IMR-90 (cell line): ENCODE results near the gene EPHA2. TPM values are rescaled to one million over a fixed set of nuclear protein-coding genes. Genes with fewer than 3 reads are reported as not detected.
"Not testable (repeated sequence)": the region's sequence is repeated elsewhere in the genome, so short reads cannot be mapped to it uniquely, and the experiment has no call there.

ENCODE experiments used
- ATAC-seq: fragments of 200-7000 bp; cut with Tn5 transposase; 2 replicates; pipeline ENCODE4 v1.9.1; 2020; ENCODE audit warnings: low read depth, mild to moderate bottlenecking, moderate library complexity
- BruUV-seq: library from RNA; stranded (reverse); fragments of 400-500 nt; replicated peaks from 2 replicates; lab custom pipeline; 2021; lab: Mats Ljungman, UMichigan
- CTCF ChIA-PET: fragments of 300-600 bp; formaldehyde crosslinking; extraction: SDS; loops from one replicate; lab custom pipeline; 2021; ENCODE audit warnings: antibody characterized with exemption; lab: Yijun Ruan, JAX
- POLR2A ChIA-PET: fragments of 300-600 bp; sonication (Branson Sonifier 250); formaldehyde crosslinking; loops from one replicate; lab custom pipeline; 2022; ENCODE audit warnings: antibody characterized with exemption; ENCODE audit not compliant: unreplicated experiment; lab: Charles Lee
- DNase-seq: peaks from one replicate; pipeline ENCODE4 v3.0.0; 2013
- H2AFZ ChIP-seq: replicated peaks from 2 replicates; pipeline ENCODE3; 2013; ENCODE audit warnings: low read length, mild to moderate bottlenecking; ENCODE audit not compliant: poor library complexity
- H2AK5ac ChIP-seq: 2 replicates; pipeline ENCODE4 v1.6.1; 2013; ENCODE audit warnings: low read depth, low read length, inconsistent platforms
- H2AK9ac ChIP-seq: replicated peaks from 2 replicates; pipeline ENCODE3; 2013; ENCODE audit warnings: mild to moderate bottlenecking, low read depth, low read length, moderate library complexity; ENCODE audit not compliant: poor library complexity
- H2BK120ac ChIP-seq: 2 replicates; pipeline ENCODE4 v1.6.1; 2013; ENCODE audit warnings: low read depth, low read length, inconsistent platforms
- H2BK15ac ChIP-seq: 3 replicates; pipeline ENCODE4 v1.6.1; 2013; ENCODE audit warnings: low read depth, low read length, inconsistent platforms
- H2BK20ac ChIP-seq: 2 replicates; pipeline ENCODE4 v1.6.1; 2013; ENCODE audit warnings: low read depth, mild to moderate bottlenecking, inconsistent platforms, low read length, moderate library complexity
- H2BK5ac ChIP-seq: 2 replicates; pipeline ENCODE4 v1.6.1; 2013; ENCODE audit warnings: mild to moderate bottlenecking, low read depth, low read length, inconsistent platforms; ENCODE audit not compliant: poor library complexity, severe bottlenecking
- H3K14ac ChIP-seq: replicated peaks from 2 replicates; pipeline ENCODE4 v1.6.1; 2013; ENCODE audit warnings: low read depth, low read length, inconsistent platforms
- H3K18ac ChIP-seq: 2 replicates; pipeline ENCODE4 v1.6.1; 2013; ENCODE audit warnings: low read depth, low read length, control low read depth
- H3K23ac ChIP-seq: 2 replicates; pipeline ENCODE4 v1.6.1; 2013; ENCODE audit warnings: low read depth, low read length, inconsistent platforms
- H3K27ac ChIP-seq: 2 replicates; pipeline ENCODE4 v1.5.1; 2013; ENCODE audit warnings: mild to moderate bottlenecking, control low read depth, low read length; ENCODE audit not compliant: insufficient read depth
- H3K27me3 ChIP-seq: 2 replicates; pipeline ENCODE4 v1.6.1; 2013; ENCODE audit warnings: low read length; ENCODE audit not compliant: control insufficient read depth, insufficient read depth
- H3K36me3 ChIP-seq: 2 replicates; pipeline ENCODE4 v1.6.1; 2013; ENCODE audit warnings: low read length, mixed read lengths; ENCODE audit not compliant: control insufficient read depth, insufficient read depth
- H3K4ac ChIP-seq: 2 replicates; pipeline ENCODE4 v1.6.1; 2013; ENCODE audit warnings: low read depth, low read length, inconsistent platforms
- H3K4me1 ChIP-seq: 2 replicates; pipeline ENCODE4 v1.6.1; 2013; ENCODE audit warnings: low read length, mixed read lengths; ENCODE audit not compliant: control insufficient read depth, insufficient read depth
- H3K4me2 ChIP-seq: 2 replicates; pipeline ENCODE4 v1.6.1; 2013; ENCODE audit warnings: low read depth, mild to moderate bottlenecking, control low read depth, low read length, moderate library complexity
- H3K4me3 ChIP-seq: 2 replicates; pipeline ENCODE4 v1.5.1; 2013; ENCODE audit warnings: low read depth, mild to moderate bottlenecking, control low read depth, low read length, moderate library complexity; ENCODE audit not compliant: insufficient read depth
- H3K56ac ChIP-seq: 2 replicates; pipeline ENCODE4 v1.6.1; 2013; ENCODE audit warnings: low read length, inconsistent platforms; ENCODE audit not compliant: insufficient read depth; ENCODE audit errors: extremely low read depth
- H3K79me1 ChIP-seq, 2 experiments: 2 replicates each; pipeline ENCODE4 v1.6.1; 2013; ENCODE audit warnings: low read length in 2 of 2, inconsistent platforms in 1 of 2, low read depth in 1 of 2
- H3K9ac ChIP-seq: 2 replicates; pipeline ENCODE4 v1.6.1; 2013; ENCODE audit warnings: low read depth, low read length, control low read depth
- H3K9me1 ChIP-seq: 2 replicates; pipeline ENCODE4 v1.6.1; 2013; ENCODE audit warnings: low read length, inconsistent platforms; ENCODE audit not compliant: insufficient read depth
- H3K9me3 ChIP-seq: 2 replicates; pipeline ENCODE4 v1.6.1; 2013; ENCODE audit warnings: low read length; ENCODE audit not compliant: control insufficient read depth, insufficient read depth
- H4K20me1 ChIP-seq: 2 replicates; pipeline ENCODE4 v1.6.1; 2013; ENCODE audit warnings: low read length, inconsistent platforms; ENCODE audit not compliant: insufficient read depth
- H4K5ac ChIP-seq: 2 replicates; pipeline ENCODE4 v1.6.1; 2013; ENCODE audit warnings: mild to moderate bottlenecking, low read depth, low read length, control low read depth
- H4K8ac ChIP-seq, 2 experiments: 2 replicates each; pipeline ENCODE4 v1.6.1; 2013; ENCODE audit warnings: low read depth in 2 of 2, low read length in 2 of 2, control low read depth in 1 of 2, inconsistent platforms in 1 of 2
- H4K91ac ChIP-seq: 2 replicates; pipeline ENCODE4 v1.6.1; 2013; ENCODE audit warnings: low read depth, low read length, inconsistent platforms; ENCODE audit not compliant: insufficient read depth
- CEBPB ChIP-seq: IDR thresholded peaks from 2 replicates; pipeline ENCODE4 v1.6.1; 2012; ENCODE audit warnings: low read depth, low read length, improper control_type of control experiment
- RAD21 ChIP-seq: IDR thresholded peaks from 2 replicates; pipeline ENCODE4 v1.6.1; 2012; ENCODE audit warnings: low read length, improper control_type of control experiment
- RFX5 ChIP-seq: IDR thresholded peaks from 2 replicates; pipeline ENCODE4 v1.8.0; 2012; ENCODE audit warnings: low read depth, mild to moderate bottlenecking, low read length, moderate library complexity
- SMC3 ChIP-seq: fragments of 150-350 bp; IDR thresholded peaks from 2 replicates; pipeline ENCODE4 v1.6.1; 2016; ENCODE audit warnings: low read depth, mild to moderate bottlenecking, antibody characterized with exemption, low read length, moderate library complexity
- WGBS, 2 experiments: methylation state at CpG; one replicate each; pipeline versions ENCODE4 v1.1.5 to v1.1.7; 2013; ENCODE audit warnings: missing lambda C conversion rate in 2 of 2; ENCODE audit not compliant: insufficient read length in 1 of 2; ENCODE audit errors: extremely low coverage in 2 of 2; 5-methylcytosine and 5-hydroxymethylcytosine counted together
- dilution Hi-C: fragments of 300-500 bp; cut with HindIII; formaldehyde crosslinking; loops from one replicate; pipeline ENCODE4 v1.14.3; 2018; ENCODE audit warnings: low sequenced_read_pairs; ENCODE audit not compliant: unreplicated experiment
- in situ Hi-C: fragments of 300-500 bp; cut with MboI; formaldehyde crosslinking; loops from 3 replicates; pipeline ENCODE4 v1.14.3; 2019; ENCODE audit warnings: low sequenced_read_pairs, inconsistent platforms, mixed read lengths
- intact Hi-C: fragments of 100-400 bp; cut with micrococcal nuclease; formaldehyde crosslinking; loops from 2 replicates; pipeline ENCODE4 v1.10.0; 2022
- polyA plus RNA-seq, 3 experiments: library from polyadenylated mRNA; depleted of rRNA; stranded (reverse); fragments of >200 nt; gene quantifications; 2 replicates each; pipeline ENCODE4 v1.2.3, GENCODE V29; 2012; ENCODE audit warnings: low replicate concordance in 1 of 3
- total RNA-seq: library from RNA; depleted of rRNA; stranded (reverse); fragments of >200 nt; gene quantifications from 2 replicates; pipeline ENCODE4 v1.2.3, GENCODE V29; 2012

EPHA2 gene
- total and polyA plus RNA-seq, 2 of the 4 experiments (the other 2 are of a cell fraction): 24.0 to 72.6 TPM

- no peak for TF ChIP-seq SMC3
- peak; percentile 86 for TF ChIP-seq CEBPB
- no peak; the same call in none of the 2 replicates for TF ChIP-seq RAD21
- TF ChIP-seq RFX5: no peak
Observed at GRCh38 chr1:16164213-16165072, 8.6 kb upstream of the EPHA2 start (continued).

- H3K9ac ChIP-seq, H3K79me1 ChIP-seq, H3K36me3 ChIP-seq, dilution Hi-C loops, H3K4me1 ChIP-seq, DNase-seq, H2BK15ac ChIP-seq, H3K23ac ChIP-seq, H3K4me3 ChIP-seq, BruUV-seq, ATAC-seq, H4K20me1 ChIP-seq, in situ Hi-C loops, intact Hi-C loops, H3K9me1 ChIP-seq, H3K56ac ChIP-seq, H3K9me3 ChIP-seq, H3K27me3 ChIP-seq: not testable (repeated sequence)
- Histone ChIP-seq H3K4ac (peak overlapping the region; percentile 80; the same call in 1 of the 2 replicates), H4K8ac (peak overlapping the region in 1 of 2 experiments; percentile 65; a peak in 1 of 4 replicates), H2BK5ac (peak overlapping the region; percentile 63), H2AK9ac (peak overlapping the region; percentile 35), H2AFZ (peak overlapping the region; percentile 61), H2BK20ac (peak overlapping the region; percentile 68; the same call in 1 of the 2 replicates), H3K4me2 (peak overlapping the region; percentile 33), H2BK120ac (peak overlapping the region; percentile 64; the same call in 1 of the 2 replicates), H3K18ac (0 out of 2 replicates have a peak overlapping the region, but pooled peaks have one; percentile 20), H4K5ac (peak overlapping the region; percentile 40; the same call in 1 of the 2 replicates), H3K27ac (0 out of 2 replicates have a peak overlapping the region, but pooled peaks have one; percentile 13), H4K91ac (0 out of 2 replicates have a peak overlapping the region, but pooled peaks have one; percentile 42), H2AK5ac (peak overlapping the region; percentile 72), H3K14ac (0 out of 2 replicates have a peak overlapping the region, but pooled peaks have one; percentile 51)
- no CpG with 5 or more reads among the region's 12 CpGs for WGBS, 2 experiments
- ChIA-PET CTCF (interaction anchor here (0.5 to 1.0 kb wide), 2 partner anchors 9 to 81 kb away, joined by 3 to 7 read pairs; no protein-coding TSS in a partner anchor), POLR2A (interaction anchor here (0.5 kb wide), 1 partner anchor 11 kb away, joined by 5 read pairs; no protein-coding TSS in a partner anchor)
Observed at GRCh38 chr1:16163608-16164212, 7.8 kb upstream of the EPHA2 start.
